ENCODE data around the gene CCDC121.

DNA sequence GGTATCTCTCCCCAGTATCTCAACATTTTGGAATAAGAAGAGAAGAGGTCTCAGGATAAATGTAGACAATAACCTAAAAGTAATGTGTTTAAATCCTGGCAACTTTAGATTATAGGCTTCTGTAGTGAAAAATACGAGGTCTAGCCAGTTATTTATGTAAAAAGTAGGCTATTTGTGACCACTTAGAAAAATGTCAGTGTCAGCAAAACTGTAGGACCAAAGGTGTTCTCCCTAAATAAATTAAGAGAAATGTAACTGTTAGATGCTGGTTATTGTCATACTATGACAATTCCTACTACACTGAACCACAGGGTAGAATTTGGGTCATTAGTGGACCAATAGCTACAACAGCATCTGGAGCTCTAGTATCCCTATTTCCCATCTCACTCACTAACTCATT is 32.6 kb upstream of the CCDC121 start:
- no peak for TF ChIP-seq EZH2phosphoT487 (IDR thresholded peaks at IDR 0.05; ENCODE audit: borderline replicate concordance, low read length)
- TF ChIP-seq, protein P1, sequence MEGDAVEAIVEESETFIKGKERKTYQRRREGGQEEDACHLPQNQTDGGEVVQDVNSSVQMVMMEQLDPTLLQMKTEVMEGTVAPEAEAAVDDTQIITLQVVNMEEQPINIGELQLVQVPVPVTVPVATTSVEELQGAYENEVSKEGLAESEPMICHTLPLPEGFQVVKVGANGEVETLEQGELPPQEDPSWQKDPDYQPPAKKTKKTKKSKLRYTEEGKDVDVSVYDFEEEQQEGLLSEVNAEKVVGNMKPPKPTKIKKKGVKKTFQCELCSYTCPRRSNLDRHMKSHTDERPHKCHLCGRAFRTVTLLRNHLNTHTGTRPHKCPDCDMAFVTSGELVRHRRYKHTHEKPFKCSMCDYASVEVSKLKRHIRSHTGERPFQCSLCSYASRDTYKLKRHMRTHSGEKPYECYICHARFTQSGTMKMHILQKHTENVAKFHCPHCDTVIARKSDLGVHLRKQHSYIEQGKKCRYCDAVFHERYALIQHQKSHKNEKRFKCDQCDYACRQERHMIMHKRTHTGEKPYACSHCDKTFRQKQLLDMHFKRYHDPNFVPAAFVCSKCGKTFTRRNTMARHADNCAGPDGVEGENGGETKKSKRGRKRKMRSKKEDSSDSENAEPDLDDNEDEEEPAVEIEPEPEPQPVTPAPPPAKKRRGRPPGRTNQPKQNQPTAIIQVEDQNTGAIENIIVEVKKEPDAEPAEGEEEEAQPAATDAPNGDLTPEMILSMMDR (IDR thresholded peaks at IDR 0.05; ENCODE audit: low read depth, low read length, poor library complexity, severe bottlenecking): no peak
